ENCODE results near the gene MPC2.

- no peak for TF ChIP-seq CTCF (conservative IDR thresholded peaks at IDR 0.05)
- TF ChIP-seq ZFX (IDR thresholded peaks at IDR 0.05): peak; percentile 43
These were observed 573 bp downstream of the MPC2 start, which contains the start of gene DCAF6 for GRCh38 chr1:167936068-167936929.

Measured in C4-2B (cell line).